GM21390 (cell line): ENCODE results near the gene PFKFB1.
"Not testable (repeated sequence)": the region's sequence is repeated elsewhere in the genome, so short reads cannot be mapped to it uniquely, and the experiment has no call there.

ENCODE experiments used
- ATAC-seq: cut with Tn5 transposase; IDR thresholded peaks from one replicate; pipeline ENCODE4 v1.9.1; 2021; ENCODE audit not compliant: unreplicated experiment

Gene PFKFB1

DNA sequence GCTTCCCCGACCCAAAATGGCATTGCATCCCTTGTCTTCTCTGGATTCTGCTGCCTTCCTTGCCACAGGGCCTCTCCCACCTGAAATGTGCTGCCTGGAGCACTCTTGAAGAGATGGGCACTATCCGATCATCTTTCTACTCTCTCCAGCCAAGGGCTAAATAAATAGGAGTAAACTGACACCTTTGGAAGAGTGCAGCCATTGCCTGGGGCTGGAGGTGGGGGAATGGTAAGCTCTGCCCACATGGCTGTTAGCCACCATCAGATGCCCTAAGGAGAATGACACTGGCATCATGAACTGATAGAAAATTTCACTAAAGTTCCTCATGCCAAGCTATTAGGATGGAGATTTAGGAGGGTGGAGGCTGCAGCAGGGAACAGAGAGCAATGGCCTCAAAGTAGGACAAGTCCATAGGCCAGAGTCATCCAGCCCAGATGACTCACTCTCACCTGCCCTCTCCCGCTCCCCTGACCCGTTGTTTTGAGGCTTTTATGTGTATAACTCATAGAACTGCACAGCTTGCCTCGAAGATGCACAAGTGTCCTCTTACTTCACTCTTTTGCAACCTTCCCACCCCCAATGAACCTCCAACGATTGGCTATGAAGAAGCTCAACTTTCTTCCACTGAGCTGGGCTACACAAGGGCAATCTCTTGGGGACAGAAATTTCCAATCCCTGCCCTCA, 822 bp upstream of the PFKFB1 start:
- ATAC-seq, result no peak

DNA sequence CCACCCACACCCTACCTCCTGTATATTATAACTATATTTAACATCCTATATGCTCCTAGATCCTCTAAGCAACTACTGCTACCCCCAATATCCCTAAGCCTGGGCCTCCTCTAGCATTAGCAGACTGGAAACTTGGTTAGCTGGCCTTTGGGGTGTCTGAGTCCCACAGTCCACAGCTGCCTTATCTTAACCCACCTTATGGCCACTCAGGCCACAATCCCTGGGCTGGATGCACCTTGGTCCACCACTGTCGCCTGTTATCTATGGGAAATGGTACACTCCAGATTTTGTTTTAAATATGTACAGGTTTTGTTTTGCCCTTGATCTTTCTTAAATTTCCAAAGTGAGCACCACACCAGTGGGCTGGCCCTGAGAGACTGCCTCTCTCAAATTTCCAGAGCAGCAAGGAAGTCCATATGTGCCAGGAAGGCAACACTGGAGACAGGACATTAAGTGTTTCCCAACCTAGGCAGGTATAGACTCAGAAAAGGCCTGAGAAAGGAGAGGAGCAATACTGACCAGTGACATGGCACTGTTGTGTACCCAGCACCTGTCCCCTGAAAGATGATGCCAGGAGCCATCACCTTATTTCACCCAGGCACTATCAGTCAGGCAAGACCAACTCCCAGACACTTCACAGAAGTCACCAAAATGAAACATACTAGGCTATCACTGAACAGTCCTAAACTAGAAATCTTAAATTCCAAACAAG, 921 bp downstream of the PFKFB1 start:
- ATAC-seq, result no peak

DNA sequence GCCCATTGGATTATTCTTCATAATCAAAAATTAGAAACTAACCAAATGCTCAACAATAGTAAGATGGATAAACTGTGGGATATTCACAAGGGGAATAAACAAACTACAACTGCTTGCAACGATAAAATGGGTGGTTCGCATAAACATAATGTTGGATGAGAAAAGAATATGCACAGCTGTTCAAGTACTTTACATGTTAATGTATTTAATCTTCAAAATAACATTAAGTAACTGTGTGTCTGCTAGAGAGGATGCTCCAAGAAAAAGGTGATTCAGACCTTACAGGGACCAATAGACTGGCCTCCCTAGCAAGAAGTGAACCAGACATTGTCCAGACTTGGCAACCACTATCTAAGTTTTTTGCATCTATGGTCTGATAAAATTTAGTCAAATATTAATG, 2.3 kb downstream of the PFKFB1 start:
- no peak for ATAC-seq

DNA sequence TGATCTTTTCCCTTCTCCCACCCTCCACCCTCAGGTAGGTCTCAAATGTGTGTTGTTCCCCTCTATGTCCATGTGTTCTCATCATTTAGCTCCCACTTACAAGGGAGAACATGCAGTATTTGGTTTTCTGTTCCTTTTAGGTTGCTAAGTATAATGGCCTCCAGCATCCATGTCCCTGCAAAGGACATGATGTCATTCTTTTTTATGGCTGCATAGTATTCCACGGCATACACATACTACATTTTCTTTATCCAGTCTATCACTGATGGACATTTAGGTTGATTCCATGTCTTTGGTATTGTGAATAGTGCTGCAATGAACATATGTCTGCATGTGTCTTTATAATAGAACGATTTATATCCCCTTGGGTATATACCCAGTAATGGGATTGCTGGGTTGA, 10.7 kb downstream of the PFKFB1 start:
- not testable (repeated sequence) for ATAC-seq

DNA sequence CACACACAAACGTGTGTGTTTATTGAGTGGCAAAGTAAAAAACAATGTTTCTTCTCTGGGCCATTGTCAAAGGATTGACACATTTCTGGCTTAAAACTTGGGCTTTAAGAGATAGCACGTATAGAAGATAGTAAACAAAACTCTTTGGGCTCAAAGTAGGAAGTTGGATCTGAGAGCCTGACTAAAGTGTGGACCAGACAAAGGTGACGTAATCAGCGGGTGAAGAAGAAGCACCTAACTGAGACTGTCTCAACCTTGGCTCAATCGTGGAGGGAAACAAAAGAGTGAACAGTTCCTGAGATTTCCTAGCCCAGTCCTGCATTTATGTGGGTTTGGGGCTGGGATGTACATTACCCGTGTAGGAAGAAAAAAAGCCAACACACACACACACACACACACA, 13.7 kb downstream of the PFKFB1 start:
- no peak for ATAC-seq

DNA sequence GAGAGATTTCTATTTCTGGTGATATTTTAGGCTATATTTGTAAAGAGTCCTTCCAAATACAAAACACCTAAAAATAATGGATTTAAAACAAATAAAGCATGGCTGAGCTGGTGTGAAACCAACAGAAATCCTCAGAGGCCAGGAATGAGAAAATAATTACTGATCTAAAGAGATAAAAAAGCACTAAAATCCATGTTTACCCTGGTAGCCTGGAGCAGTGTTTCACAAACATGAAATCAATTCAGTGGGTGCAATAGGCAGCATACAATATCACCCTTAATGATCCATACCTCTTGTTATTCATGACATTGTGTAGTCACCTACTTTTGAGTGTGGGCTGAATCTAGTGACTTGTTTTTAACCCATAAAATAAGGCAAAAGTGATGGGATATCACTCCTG, 14.6 kb downstream of the PFKFB1 start:
- ATAC-seq, result no peak

DNA sequence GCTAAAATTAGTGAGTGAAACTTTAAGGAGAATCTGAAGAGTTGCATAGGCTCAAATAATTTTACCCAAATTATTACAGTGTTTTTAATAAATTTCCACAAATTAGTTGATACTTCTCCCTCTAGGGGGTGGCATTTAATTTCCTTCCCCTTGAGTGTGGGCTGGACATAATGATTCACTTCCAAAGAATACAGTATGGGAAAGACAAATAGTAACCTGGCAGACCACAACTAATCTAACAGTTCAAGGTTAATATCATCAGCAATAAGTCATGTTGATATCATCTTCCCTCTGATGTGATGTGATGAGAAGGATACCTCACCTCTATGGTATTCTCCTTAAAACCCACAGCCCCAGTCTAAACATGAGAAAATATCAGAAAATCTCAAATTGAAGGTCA, 15.5 kb downstream of the PFKFB1 start:
- ATAC-seq, result no peak

DNA sequence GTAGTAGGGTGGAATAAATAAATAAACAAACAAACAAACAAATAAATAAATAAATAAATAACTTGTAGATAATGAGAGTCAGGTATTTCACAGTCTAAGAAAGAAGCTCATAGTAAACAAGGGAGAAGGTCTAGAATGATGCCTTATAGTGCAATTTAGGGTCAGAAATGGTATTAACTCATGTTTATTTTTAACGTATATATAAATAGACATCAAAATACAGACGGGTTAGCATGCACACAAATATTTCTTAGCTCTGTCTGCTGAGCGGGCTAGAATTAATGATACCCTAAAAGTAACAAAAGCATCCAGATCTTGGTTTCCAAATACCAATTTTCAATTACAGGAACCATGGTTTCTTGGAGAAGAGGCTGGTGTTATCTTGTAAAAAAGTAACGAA, 16.6 kb downstream of the PFKFB1 start:
- ATAC-seq, result no peak

DNA sequence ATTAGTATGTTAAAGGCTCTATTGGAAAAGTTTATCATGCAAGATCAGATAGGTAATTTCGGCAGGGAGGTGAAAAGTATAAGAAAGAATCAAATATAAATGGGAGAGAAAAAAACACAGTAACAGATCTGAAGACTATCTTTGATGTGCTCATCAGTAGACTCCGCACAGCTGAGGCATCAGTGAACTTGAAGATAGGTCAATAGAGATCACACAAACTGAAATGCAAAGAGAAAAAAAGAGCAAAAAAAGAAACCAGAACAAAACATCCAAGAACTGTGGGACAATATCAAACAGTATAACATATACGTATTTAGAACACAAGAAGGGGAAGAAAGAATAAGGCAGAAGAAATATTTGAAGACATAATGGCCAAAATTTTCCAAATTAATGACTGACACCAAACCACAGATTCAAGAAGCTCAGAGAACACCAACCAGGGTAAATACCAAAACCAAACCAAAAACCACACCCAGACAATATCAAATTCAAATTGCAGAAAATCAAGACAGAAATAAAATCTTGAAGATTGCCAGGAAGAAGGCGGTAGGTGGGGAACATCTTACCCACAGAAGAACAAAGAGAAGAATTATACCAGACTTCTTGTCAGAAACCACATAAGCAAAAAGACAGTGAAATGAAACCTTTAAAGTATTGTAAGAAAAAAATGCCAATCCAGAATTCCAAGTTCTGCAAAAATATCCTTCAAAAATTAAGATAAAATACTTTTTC, 29.1 kb downstream of the PFKFB1 start:
- no peak for ATAC-seq

DNA sequence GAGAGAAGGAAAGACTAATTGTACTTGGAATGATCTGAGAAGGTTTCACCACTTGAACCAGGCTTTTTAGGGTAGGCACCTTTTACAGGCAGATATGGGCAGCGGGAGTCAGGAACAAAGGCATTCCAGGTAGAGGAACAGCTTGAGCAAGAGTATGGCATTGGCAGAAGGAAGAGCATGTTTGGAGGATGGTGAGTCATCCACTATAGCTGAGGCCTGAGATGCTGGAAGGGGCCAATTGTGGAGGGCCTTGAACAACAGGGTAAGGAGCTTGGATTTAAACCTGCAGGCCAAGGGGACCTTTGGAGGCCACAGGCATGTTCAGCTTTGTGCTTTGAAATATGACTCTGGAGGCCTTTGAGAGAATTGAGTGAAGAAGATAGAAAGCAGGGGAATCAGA, 32.2 kb downstream of the PFKFB1 start:
- ATAC-seq, result no peak

DNA sequence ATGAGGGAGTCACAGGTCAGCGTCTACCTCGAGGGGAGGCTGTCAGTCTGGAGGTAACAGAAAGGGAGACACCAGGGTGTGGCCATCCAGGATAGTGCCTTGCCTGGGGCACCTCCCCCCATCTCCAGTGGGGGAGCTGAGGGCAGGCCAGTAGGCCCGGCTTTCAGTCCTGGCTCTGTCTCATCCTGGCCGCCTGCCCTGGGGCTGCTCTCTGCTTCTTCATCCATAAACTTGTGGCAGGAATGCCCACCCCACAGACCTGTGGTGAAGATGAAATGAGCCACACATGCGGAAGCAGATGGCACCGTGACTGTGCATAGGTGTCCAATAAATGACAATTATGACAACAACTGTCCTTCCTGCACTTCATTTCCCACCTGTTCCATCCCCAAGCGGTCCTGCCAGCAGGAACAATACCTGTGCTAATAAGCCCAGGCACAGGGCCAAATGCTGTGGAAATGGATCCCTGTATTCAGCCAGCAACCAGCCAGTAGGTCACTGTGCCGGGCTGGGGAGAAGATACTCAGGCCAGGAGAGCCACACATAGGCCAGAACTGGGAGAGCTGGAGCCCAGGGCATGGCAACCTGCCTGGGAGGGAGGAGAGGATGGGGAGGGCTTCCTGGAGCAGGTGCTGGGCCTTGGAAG, 43.1 kb downstream of the PFKFB1 start:
- ATAC-seq, result no peak

DNA sequence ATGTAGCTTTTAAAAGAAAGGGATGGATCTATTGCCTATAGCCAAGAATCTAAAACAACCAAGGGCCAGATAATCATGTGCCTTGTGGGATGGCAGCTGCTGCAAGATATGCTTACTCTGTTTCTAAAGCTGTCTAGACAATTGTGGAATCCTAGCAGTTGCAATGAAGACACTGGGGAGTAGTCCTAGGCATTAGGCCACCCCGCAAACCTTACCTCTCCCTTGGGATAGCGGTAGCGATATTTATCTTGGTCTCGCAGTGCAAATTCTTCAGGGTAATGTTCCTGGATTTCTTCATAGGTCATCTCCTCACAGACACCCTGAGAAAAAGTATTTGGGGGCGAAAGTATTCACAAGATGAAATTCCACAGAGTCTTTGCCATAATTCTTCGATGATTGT, 48.8 kb downstream of the PFKFB1 start:
- ATAC-seq, result no peak

DNA sequence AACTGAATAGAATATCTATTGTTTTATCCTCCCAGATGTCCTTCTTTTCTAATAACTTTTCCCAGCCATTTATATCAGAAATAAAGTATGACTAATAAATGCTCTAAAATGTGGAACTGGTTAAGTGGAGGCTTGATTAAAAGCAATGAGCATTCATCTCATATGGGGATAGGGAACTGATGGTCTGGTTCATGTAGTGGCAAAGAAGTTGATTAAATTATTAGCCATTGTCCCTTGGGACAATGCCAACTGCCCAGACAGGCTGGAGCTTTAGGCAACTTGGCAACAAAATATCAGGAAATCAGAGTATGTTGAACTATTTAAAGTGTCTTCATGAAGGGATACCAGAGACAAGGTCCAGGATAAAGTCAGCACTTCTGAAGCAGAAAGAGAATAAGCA, 49.2 kb downstream of the PFKFB1 start:
- ATAC-seq, result no peak

DNA sequence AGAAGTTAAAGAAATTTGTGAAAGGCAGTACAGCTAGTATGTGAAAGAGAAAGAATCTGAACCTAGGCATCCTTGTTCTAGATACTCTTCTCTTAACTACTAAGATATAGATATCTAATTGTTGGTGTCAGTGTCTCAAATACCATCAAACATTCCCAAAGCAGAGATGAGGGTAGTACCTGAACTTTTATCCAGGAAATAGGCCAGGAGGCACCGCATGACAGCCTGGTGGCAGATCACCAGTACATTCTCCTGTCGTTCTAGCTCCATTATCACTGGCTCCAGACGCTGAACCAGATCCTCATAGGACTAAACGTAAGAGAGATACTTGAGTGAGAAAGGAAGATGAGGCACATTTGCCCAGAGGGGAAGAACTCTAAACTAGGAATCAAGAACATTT, 56.6 kb downstream of the PFKFB1 start:
- no peak for ATAC-seq

DNA sequence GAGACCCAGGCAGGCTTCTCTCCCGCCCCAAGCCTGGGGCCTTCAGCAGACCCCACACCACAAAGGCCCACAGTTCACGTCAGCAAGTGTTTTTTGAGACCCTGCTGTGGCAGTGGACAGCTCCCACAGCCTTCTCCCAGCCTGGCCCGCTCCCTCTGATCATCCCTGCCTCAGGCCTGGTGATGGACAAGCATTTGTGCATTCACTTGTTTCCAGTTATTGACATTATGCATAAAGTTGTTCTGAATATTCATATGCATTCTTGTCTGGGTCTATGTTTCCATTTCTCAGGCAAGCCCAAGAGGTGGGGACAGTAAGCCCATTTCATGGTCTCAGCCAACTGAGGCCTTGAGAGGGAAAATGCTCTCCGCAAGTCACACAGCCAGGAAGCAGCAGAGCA, 58.7 kb downstream of the PFKFB1 start:
- ATAC-seq, result no peak

DNA sequence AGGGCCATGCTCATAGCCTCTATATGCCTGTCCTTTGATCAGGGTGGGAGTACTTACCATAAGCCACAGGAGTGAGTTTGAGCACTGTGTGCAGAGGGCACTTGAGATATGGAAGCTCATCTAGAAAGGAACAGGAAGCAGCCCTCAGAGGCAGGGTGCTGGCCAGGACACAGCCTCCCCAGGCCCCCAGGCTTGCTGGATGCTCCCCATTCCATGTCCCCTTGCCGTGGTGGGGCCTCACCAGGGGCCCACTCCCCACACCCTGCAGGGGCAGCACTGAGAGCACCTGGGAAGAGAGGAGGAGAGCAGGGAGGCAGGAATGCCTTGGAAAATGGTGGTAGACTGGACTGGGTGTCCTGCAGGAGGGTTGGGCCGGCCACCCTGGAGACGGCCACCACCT, 59.1 kb downstream of the PFKFB1 start:
- ATAC-seq, result no peak

DNA sequence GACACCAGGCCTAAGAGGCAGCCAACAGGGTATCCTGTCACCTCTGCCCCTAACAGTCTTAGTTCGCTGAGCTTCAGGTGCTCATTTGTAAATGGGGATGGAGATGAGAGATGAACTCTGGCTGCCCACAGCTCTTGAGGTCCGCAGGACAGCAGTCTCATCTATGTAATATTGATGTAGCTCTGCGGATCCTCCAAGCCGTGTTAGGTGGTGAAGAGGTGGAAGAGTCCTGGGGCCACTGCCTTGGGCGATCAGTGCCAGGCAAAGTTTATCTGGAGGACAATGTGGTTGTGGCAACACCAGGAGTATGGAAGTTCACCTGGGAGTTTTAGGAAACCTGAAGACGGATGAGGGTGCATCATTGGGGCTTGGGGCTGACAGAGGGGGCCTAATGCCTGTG, 59.9 kb downstream of the PFKFB1 start:
- ATAC-seq, result no peak

DNA sequence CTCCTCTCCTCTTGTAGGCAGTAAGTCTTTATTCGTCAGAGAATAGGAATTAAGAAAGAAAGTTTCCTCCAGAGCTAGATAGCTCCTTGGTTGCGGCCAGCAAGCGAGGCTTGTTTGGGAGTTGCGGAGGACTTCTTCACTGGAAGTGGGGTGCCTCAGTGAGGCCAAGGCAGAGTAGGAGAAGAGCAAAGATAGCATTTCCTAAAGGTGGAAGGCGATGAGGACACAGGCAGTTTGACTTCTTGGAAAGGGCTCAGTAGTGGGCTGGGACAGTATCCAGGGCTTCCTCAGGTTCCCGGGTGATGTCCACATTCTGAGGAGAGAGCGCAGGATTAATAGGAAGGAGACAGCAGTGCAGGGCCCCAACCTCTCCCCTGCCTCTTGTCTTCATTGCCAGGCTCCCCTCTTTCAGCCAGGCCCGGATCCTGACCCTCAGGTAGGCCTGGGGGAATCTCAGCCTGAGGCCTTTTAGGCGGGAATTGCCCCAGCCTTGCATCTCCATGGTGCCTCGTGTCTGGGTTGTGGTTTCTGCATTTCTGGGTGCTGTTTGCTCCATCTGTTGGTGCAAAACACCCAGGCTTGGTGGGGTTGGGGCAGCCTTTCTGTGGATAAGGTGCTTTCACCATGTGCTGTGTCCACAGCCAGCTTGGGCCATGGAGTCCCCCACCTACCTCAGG, 60.7 kb downstream of the PFKFB1 start:
- no peak for ATAC-seq

DNA sequence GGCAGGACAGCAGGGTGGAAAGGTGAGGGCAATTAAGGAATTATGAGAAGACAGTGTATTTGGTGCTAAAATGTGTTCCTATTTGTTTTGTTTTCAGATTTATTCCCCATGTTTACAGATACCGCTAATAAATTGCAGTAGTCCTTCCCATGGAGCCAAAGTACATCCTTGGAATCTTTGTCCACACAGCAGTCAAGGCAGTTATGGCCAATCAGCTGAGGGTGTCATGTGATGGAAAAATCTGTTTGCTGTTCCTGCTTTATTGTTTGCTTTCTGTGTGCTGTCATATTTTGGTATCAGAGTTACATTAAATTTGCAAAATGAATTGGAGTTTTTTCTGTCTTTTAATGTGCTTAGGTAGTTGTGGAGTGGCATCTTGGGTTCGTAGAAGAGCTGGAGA, 62.9 kb downstream of the PFKFB1 start:
- ATAC-seq, result no peak

DNA sequence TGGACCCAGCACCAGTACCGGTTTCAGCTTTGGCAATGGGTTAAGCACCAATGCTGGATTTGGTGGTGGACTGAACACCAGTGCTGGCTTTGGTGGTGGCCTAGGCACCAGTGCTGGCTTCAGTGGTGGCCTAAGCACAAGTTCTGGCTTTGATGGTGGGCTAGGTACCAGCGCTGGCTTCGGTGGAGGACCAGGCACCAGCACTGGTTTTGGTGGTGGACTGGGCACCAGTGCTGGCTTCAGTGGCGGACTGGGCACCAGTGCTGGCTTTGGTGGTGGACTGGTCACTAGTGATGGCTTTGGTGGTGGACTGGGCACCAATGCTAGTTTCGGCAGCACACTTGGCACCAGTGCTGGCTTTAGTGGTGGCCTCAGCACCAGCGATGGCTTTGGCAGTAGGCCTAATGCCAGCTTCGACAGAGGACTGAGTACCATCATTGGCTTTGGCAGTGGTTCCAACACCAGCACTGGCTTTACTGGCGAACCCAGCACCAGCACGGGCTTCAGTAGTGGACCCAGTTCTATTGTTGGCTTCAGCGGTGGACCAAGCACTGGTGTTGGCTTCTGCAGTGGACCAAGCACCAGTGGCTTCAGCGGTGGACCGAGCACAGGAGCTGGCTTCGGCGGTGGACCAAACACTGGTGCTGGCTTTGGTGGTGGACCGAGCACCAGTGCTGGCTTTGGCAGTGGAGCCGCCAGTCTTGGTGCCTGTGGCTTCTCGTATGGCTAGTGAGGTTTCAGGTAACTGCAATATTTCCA, 63.5 kb downstream of the PFKFB1 start:
- ATAC-seq, result no peak

DNA sequence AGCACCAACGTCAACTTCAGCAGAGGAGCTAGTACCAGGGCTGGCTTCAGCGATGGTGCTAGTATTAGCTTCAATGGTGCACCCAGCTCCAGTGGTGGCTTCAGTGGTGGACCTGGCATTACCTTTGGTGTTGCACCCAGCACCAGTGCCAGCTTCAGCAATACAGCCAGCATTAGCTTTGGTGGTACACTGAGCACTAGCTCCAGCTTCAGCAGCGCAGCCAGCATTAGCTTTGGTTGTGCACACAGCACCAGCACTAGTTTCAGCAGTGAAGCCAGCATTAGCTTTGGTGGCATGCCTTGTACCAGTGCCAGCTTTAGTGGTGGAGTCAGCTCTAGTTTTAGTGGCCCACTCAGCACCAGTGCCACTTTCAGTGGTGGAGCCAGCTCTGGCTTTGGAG, 65.1 kb downstream of the PFKFB1 start:
- no peak for ATAC-seq
